HepG2 (cell line): ENCODE data around the gene PTPN3. TPM values are rescaled to one million over a fixed set of nuclear protein-coding genes. Genes with fewer than 3 reads are reported as not detected.

Experiments used
- ATAC-seq: fragments of 200-7000 bp; cut with Tn5 transposase; 3 replicates; pipeline ENCODE4 v1.9.1; 2020; ENCODE audit warnings: mild to moderate bottlenecking, moderate library complexity
- BruUV-seq: library from RNA; stranded (reverse); fragments of 400-500 nt; replicated peaks from 2 replicates; lab custom pipeline; 2021; lab: Mats Ljungman, UMichigan
- CTCF ChIA-PET: fragments of 300-600 bp; formaldehyde crosslinking; extraction: SDS; loops from one replicate; lab custom pipeline; 2021; ENCODE audit warnings: low total read pairs, inconsistent platforms, low intra/inter-chr PET ratio; lab: Yijun Ruan, JAX
- POLR2A ChIA-PET: fragments of 350-600 bp; sonication (Branson Sonifier 250); formaldehyde crosslinking; loops from one replicate; lab custom pipeline; 2020; ENCODE audit warnings: antibody characterized with exemption, inconsistent platforms; lab: Yijun Ruan, JAX
- DNase-seq: peaks from one replicate; pipeline ENCODE4 v3.0.0-alpha.2; 2015; ENCODE audit warnings: low spot score
- FAIRE-seq: peaks from 3 replicates; lab custom pipeline; 2011; peaks lifted over from hg19 to GRCh38; lab: Jason Lieb, UNC
- H2AFZ ChIP-seq: one replicate; pipeline ENCODE4 v1.6.1; 2011; ENCODE audit warnings: low read length, inconsistent platforms
- H3K27ac ChIP-seq: fragments of 300-600 bp; 3 replicates; pipeline ENCODE4 v1.8.0; 2011; ENCODE audit warnings: mixed run types, mild to moderate bottlenecking, mixed read lengths, low read length, inconsistent platforms; ENCODE audit not compliant: insufficient read depth; ENCODE audit errors: extremely low read length
- H3K27me3 ChIP-seq, 2 experiments: fragments of 200-600 bp in 1 of 2; 2 replicates in 1 of 2; 3 replicates in 1 of 2; pipeline versions ENCODE4 v1.6.0 to v1.8.0; 2011; ENCODE audit warnings: low read length in 2 of 2, mild to moderate bottlenecking in 2 of 2, moderate library complexity in 2 of 2, inconsistent platforms in 1 of 2; ENCODE audit not compliant: insufficient read depth in 2 of 2, control insufficient read depth in 1 of 2
- H3K36me3 ChIP-seq, 2 experiments: fragments of 200-600 bp in 1 of 2; replicated peaks in 1 of 2; 2 replicates in 1 of 2; 3 replicates in 1 of 2; pipeline versions ENCODE4 v1.5.1 to v1.8.0; 2011; ENCODE audit warnings: low read length in 2 of 2, inconsistent platforms in 1 of 2; ENCODE audit not compliant: insufficient read depth in 2 of 2, control insufficient read depth in 1 of 2
- H3K4me1 ChIP-seq: 2 replicates; pipeline ENCODE4 v1.5.1; 2012; ENCODE audit warnings: low read length, inconsistent platforms; ENCODE audit not compliant: insufficient read depth
- H3K4me2 ChIP-seq: 2 replicates; pipeline ENCODE4 v1.6.0; 2011; ENCODE audit warnings: low read depth, low read length, inconsistent platforms
- H3K4me3 ChIP-seq, 3 experiments: fragments of 200-600 bp in 1 of 3; sonication (generic), shearing (Covaris generic) in 1 of 3; replicated peaks in 1 of 3; 2 replicates each; pipeline ENCODE4 v1.5.1; 2011 to 2016; ENCODE audit warnings: low read length in 3 of 3, inconsistent platforms in 2 of 3, low read depth in 2 of 3, mild to moderate bottlenecking in 2 of 3, control low read depth in 1 of 3, mixed read lengths in 1 of 3; ENCODE audit not compliant: insufficient read depth in 1 of 3
- H3K79me2 ChIP-seq: one replicate; pipeline ENCODE4 v1.6.1; 2011; ENCODE audit warnings: low read length, inconsistent platforms; ENCODE audit not compliant: insufficient read depth
- H3K9ac ChIP-seq: 2 replicates; pipeline ENCODE4 v1.6.0; 2011; ENCODE audit warnings: mild to moderate bottlenecking, low read depth, low read length, inconsistent platforms; ENCODE audit not compliant: insufficient read depth
- H3K9me3 ChIP-seq: 2 replicates; pipeline ENCODE4 v1.5.1; 2012; ENCODE audit warnings: mild to moderate bottlenecking, low read length
- H4K20me1 ChIP-seq: 2 replicates; pipeline ENCODE4 v1.6.0; 2011; ENCODE audit warnings: inconsistent platforms, mild to moderate bottlenecking, low read length, moderate library complexity; ENCODE audit not compliant: insufficient read depth
- GFI1 ChIP-seq: sonication (generic); formaldehyde crosslinking; IDR thresholded peaks from 2 replicates; pipeline ENCODE4 v1.5.0; 2020; ENCODE audit warnings: missing genetic modification reagents, mild to moderate bottlenecking, borderline replicate concordance
- HDAC1 ChIP-seq: sonication (generic); formaldehyde crosslinking; IDR thresholded peaks from 2 replicates; pipeline ENCODE4 v1.5.1; 2020; ENCODE audit warnings: mild to moderate bottlenecking, missing genetic modification reagents
- STAG1 ChIP-seq: sonication (generic); formaldehyde crosslinking; IDR thresholded peaks from 2 replicates; pipeline ENCODE4 v1.4.0; 2020; ENCODE audit warnings: missing genetic modification reagents
- ZC3H13 ChIP-seq: sonication (generic); formaldehyde crosslinking; IDR thresholded peaks from 2 replicates; pipeline ENCODE4 v1.8.1; 2023; ENCODE audit warnings: mild to moderate bottlenecking, missing genetic modification reagents, moderate library complexity
- ZNF564 ChIP-seq: sonication (generic); formaldehyde crosslinking; IDR thresholded peaks from 2 replicates; pipeline ENCODE4 v1.8.1; 2023; ENCODE audit warnings: mild to moderate bottlenecking, missing genetic modification reagents
- WGBS: methylation state at CpG from one replicate; pipeline ENCODE4 v1.1.6; 2017; ENCODE audit warnings: low lambda C conversion rate; 5-methylcytosine and 5-hydroxymethylcytosine counted together
- in situ Hi-C: cut with HindIII; loops from 2 replicates; pipeline ENCODE4 v1.10.0; 2017; ENCODE audit warnings: low pct_unique_long_range_greater_than_20kb; ENCODE audit not compliant: extremely low pct_ligation_motif_present
- intact Hi-C: fragments of 100-400 bp; cut with micrococcal nuclease; formaldehyde crosslinking; loops from one replicate; pipeline ENCODE4 v1.10.0; 2022; ENCODE audit not compliant: unreplicated experiment
- polyA plus RNA-seq, 8 experiments: library from polyadenylated mRNA; depleted of rRNA in 3 of 8; stranded (reverse) in 7 of 8; unstranded in 1 of 8; fragments of >200 nt; fragmentation: Illumina TruSeq in 4 of 8; extraction: Trizol in 4 of 8; gene quantifications; 2 replicates each; pipeline versions ENCODE4 v1.2.1 to v1.2.3, GENCODE V29; 2011 to 2016; ENCODE audit warnings: low read depth in 4 of 8, missing spikeins in 1 of 8, mixed read lengths in 1 of 8; ENCODE audit not compliant: insufficient read depth in 1 of 8
- total RNA-seq, 5 experiments: library from RNA; depleted of rRNA; stranded (reverse); fragments of >200 nt; fragmentation: Illumina TruSeq; extraction: Trizol; gene quantifications; 2 replicates each; pipeline ENCODE4 v1.2.3, GENCODE V29; 2016; ENCODE audit warnings: low read depth in 1 of 5
- TF ChIP-seq, protein P1 (sequence below): sonication (generic); formaldehyde crosslinking; IDR thresholded peaks from 2 replicates; pipeline ENCODE4 v1.5.0; 2020; ENCODE audit warnings: mild to moderate bottlenecking, missing genetic modification reagents, moderate library complexity
- TF ChIP-seq, protein P2 (sequence below): sonication (generic); formaldehyde crosslinking; IDR thresholded peaks from 2 replicates; pipeline ENCODE4 v1.9.0; 2021; ENCODE audit warnings: missing genetic modification reagents, borderline replicate concordance
- TF ChIP-seq, protein P3 (sequence below): IDR thresholded peaks from 2 replicates; pipeline ENCODE4 v1.6.1; 2012; ENCODE audit warnings: low read depth, low read length, improper control_type of control experiment
- TF ChIP-seq, protein P4 (sequence below): sonication (generic); formaldehyde crosslinking; IDR thresholded peaks from 2 replicates; pipeline ENCODE4 v1.8.0; 2022; ENCODE audit warnings: missing genetic modification reagents, mild to moderate bottlenecking, moderate library complexity, borderline replicate concordance

The PTPN3 gene
- total and polyA plus RNA-seq, 2 of the 13 experiments (the other 11 are each of a cell fraction or from before 2014, with no cell fraction given), result 5.6 to 20.5 TPM

DNA sequence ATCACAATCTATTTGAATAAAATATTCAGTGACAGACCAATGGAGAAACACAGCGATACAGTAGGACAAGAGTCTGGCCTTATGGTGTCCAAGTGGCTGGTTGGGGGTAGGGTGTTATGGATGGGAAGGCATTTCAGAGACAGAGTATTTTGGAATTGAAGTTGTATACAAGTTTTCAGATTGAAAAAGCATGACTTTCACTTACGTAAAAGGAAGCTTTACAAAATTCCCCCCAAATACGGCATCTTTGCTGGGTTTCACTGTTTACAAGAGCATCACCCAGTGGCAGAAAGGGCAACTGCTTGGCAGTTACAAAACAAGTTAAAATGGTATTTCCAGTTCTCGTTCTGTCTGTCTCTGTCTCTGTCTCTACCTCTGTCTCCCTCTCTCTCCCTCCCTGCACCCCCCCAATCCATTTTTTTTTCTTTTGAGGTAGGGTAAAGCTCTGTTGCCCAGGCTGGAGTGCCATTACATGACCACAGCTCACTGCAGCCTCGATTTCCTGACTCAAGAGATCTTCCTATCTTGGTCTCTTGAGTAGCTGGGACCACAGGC, 86.2 kb downstream of the PTPN3 start:
- H4K20me1 ChIP-seq, result no peaks in the 10 kb centered on the region
- intact Hi-C loops (no loop called here), in situ Hi-C loops (no loop called here)
- no peaks in the 10 kb centered on the region for H3K27me3 ChIP-seq
- ATAC-seq (0 out of 3 replicates have a peak, but pooled peaks have one; percentile 54), FAIRE-seq (peak; percentile 18), DNase-seq (no peak)
- ChIA-PET CTCF (no interaction called here), POLR2A (no interaction called here)
- no peak overlapping the region for H3K4me3 ChIP-seq
- TF ChIP-seq, protein P1, sequence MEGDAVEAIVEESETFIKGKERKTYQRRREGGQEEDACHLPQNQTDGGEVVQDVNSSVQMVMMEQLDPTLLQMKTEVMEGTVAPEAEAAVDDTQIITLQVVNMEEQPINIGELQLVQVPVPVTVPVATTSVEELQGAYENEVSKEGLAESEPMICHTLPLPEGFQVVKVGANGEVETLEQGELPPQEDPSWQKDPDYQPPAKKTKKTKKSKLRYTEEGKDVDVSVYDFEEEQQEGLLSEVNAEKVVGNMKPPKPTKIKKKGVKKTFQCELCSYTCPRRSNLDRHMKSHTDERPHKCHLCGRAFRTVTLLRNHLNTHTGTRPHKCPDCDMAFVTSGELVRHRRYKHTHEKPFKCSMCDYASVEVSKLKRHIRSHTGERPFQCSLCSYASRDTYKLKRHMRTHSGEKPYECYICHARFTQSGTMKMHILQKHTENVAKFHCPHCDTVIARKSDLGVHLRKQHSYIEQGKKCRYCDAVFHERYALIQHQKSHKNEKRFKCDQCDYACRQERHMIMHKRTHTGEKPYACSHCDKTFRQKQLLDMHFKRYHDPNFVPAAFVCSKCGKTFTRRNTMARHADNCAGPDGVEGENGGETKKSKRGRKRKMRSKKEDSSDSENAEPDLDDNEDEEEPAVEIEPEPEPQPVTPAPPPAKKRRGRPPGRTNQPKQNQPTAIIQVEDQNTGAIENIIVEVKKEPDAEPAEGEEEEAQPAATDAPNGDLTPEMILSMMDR, result peak; percentile 38
- TF ChIP-seq, protein P2, sequence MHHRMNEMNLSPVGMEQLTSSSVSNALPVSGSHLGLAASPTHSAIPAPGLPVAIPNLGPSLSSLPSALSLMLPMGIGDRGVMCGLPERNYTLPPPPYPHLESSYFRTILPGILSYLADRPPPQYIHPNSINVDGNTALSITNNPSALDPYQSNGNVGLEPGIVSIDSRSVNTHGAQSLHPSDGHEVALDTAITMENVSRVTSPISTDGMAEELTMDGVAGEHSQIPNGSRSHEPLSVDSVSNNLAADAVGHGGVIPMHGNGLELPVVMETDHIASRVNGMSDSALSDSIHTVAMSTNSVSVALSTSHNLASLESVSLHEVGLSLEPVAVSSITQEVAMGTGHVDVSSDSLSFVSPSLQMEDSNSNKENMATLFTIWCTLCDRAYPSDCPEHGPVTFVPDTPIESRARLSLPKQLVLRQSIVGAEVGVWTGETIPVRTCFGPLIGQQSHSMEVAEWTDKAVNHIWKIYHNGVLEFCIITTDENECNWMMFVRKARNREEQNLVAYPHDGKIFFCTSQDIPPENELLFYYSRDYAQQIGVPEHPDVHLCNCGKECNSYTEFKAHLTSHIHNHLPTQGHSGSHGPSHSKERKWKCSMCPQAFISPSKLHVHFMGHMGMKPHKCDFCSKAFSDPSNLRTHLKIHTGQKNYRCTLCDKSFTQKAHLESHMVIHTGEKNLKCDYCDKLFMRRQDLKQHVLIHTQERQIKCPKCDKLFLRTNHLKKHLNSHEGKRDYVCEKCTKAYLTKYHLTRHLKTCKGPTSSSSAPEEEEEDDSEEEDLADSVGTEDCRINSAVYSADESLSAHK (CRISPR knock-in tag), result no peak
- TF ChIP-seq, protein P3, sequence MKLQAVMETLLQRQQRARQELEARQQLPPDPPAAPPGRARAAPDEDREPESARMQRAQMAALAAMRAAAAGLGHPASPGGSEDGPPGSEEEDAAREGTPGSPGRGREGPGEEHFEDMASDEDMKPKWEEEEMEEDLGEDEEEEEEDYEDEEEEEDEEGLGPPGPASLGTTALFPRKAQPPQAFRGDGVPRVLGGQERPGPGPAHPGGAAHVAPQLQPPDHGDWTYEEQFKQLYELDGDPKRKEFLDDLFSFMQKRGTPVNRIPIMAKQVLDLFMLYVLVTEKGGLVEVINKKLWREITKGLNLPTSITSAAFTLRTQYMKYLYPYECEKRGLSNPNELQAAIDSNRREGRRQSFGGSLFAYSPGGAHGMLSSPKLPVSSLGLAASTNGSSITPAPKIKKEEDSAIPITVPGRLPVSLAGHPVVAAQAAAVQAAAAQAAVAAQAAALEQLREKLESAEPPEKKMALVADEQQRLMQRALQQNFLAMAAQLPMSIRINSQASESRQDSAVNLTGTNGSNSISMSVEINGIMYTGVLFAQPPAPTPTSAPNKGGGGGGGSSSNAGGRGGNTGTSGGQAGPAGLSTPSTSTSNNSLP, result no peak
- TF ChIP-seq GFI1 (CRISPR knock-in tag), result no peak
- TF ChIP-seq STAG1 (CRISPR knock-in tag), result peak; percentile 42; the same call in 1 of the 2 replicates
- TF ChIP-seq HDAC1 (CRISPR knock-in tag), result no peak
- TF ChIP-seq, protein P4, sequence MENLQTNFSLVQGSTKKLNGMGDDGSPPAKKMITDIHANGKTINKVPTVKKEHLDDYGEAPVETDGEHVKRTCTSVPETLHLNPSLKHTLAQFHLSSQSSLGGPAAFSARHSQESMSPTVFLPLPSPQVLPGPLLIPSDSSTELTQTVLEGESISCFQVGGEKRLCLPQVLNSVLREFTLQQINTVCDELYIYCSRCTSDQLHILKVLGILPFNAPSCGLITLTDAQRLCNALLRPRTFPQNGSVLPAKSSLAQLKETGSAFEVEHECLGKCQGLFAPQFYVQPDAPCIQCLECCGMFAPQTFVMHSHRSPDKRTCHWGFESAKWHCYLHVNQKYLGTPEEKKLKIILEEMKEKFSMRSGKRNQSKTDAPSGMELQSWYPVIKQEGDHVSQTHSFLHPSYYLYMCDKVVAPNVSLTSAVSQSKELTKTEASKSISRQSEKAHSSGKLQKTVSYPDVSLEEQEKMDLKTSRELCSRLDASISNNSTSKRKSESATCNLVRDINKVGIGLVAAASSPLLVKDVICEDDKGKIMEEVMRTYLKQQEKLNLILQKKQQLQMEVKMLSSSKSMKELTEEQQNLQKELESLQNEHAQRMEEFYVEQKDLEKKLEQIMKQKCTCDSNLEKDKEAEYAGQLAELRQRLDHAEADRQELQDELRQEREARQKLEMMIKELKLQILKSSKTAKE (CRISPR knock-in tag), result no peak
- TF ChIP-seq ZC3H13 (CRISPR knock-in tag), result no peak
- no peak for TF ChIP-seq ZNF564 (CRISPR knock-in tag)
- BruUV-seq, result no TSS peak
- H3K4me1 ChIP-seq, result no peaks in the 10 kb centered on the region
- no peaks in the 10 kb centered on the region for H3K9me3 ChIP-seq
- no peak overlapping the region for H2AFZ ChIP-seq
- no peak overlapping the region for H3K4me2 ChIP-seq
- no peak overlapping the region for H3K27ac ChIP-seq
- WGBS, result 95% methylated on average over 5 of the region's 5 CpGs
- H3K36me3 ChIP-seq, result peaks cover 13 to 29% of the 10 kb centered on the region in 2 experiments; a peak in 4 of 5 replicates
- H3K79me2 ChIP-seq, result no peaks in the 10 kb centered on the region
- H3K9ac ChIP-seq, result no peak overlapping the region
